Measurements from ENCODE around the gene RAD50.
"Not testable (repeated sequence)": the region's sequence is repeated elsewhere in the genome, so short reads cannot be mapped to it uniquely, and the experiment has no call there.

Gene RAD50

DNA sequence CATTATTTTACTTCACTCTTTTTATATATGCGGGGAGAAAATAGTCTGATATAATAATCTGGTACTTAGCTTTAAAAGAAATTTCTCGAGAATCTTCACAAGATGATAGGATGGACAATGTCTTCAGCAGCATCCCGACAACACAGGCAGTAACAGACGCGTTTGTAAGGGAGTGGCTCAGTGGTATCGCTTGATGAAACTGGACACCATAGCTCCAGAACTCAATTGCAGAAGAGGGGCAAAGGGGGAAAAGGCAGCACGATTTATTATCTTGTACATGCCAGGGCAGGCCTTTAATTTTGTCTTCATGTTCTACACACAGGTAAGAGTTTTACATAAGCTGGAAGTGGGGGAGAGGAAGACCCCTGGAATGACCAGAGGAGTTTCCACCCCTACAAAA is 132.7 kb downstream of the RAD50 start:
- no peak overlapping the region for H3K4me3 ChIP-seq (ENCODE audit: low read depth, low read length)
- DNase-seq (ENCODE audit: low read depth) = no peak
- TF ChIP-seq, protein P1, sequence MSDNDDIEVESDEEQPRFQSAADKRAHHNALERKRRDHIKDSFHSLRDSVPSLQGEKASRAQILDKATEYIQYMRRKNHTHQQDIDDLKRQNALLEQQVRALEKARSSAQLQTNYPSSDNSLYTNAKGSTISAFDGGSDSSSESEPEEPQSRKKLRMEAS (IDR thresholded peaks at IDR 0.05; ENCODE audit: low read depth, low read length) = no peak
- TF ChIP-seq, protein P2, sequence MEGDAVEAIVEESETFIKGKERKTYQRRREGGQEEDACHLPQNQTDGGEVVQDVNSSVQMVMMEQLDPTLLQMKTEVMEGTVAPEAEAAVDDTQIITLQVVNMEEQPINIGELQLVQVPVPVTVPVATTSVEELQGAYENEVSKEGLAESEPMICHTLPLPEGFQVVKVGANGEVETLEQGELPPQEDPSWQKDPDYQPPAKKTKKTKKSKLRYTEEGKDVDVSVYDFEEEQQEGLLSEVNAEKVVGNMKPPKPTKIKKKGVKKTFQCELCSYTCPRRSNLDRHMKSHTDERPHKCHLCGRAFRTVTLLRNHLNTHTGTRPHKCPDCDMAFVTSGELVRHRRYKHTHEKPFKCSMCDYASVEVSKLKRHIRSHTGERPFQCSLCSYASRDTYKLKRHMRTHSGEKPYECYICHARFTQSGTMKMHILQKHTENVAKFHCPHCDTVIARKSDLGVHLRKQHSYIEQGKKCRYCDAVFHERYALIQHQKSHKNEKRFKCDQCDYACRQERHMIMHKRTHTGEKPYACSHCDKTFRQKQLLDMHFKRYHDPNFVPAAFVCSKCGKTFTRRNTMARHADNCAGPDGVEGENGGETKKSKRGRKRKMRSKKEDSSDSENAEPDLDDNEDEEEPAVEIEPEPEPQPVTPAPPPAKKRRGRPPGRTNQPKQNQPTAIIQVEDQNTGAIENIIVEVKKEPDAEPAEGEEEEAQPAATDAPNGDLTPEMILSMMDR (IDR thresholded peaks at IDR 0.05; ENCODE audit: low read depth, low read length) = no peak
- no peak for TF ChIP-seq MYC (IDR thresholded peaks at IDR 0.05; ENCODE audit: low read depth, low read length)
- no peak for TF ChIP-seq POLR2A (IDR thresholded peaks at IDR 0.05; ENCODE audit: extremely low read depth, insufficient read length)

GRCh38 chr5:132690156-132690555 is 133.4 kb downstream of the RAD50 start:
- TF ChIP-seq, protein P2 (IDR thresholded peaks at IDR 0.05; ENCODE audit: low read depth, low read length) = no peak
- TF ChIP-seq MYC (IDR thresholded peaks at IDR 0.05; ENCODE audit: low read depth, low read length) (no peak), POLR2A (IDR thresholded peaks at IDR 0.05; ENCODE audit: extremely low read depth, insufficient read length) (no peak)
- TF ChIP-seq, protein P1 (IDR thresholded peaks at IDR 0.05; ENCODE audit: low read depth, low read length) = no peak
- no peak overlapping the region for H3K4me3 ChIP-seq (ENCODE audit: low read depth, low read length)
- DNase-seq (ENCODE audit: low read depth) = no peak

GRCh38 chr5:132691755-132692631 is 135.2 kb downstream of the RAD50 start:
- H3K4me3 ChIP-seq (ENCODE audit: low read depth, low read length); DNase-seq (ENCODE audit: low read depth): not testable (repeated sequence)

- no peak overlapping the region for H3K4me3 ChIP-seq (ENCODE audit: low read depth, low read length)
- TF ChIP-seq MYC (IDR thresholded peaks at IDR 0.05; ENCODE audit: low read depth, low read length) (no peak), POLR2A (IDR thresholded peaks at IDR 0.05; ENCODE audit: extremely low read depth, insufficient read length) (no peak)
- TF ChIP-seq, protein P1 (IDR thresholded peaks at IDR 0.05; ENCODE audit: low read depth, low read length) = no peak
- TF ChIP-seq, protein P2 (IDR thresholded peaks at IDR 0.05; ENCODE audit: low read depth, low read length) = no peak
- DNase-seq (ENCODE audit: low read depth) = no peak
These were observed 135.8 kb downstream of the RAD50 start for GRCh38 chr5:132692632-132692967.

All from NB4 (cell line).